HFFc6 (cell line): ENCODE results near the gene KLK13. TPM values are rescaled to one million over a fixed set of nuclear protein-coding genes. Genes with fewer than 3 reads are reported as not detected.
A peak's percentile ranks its signal among the peaks of the same experiment; 100 is the strongest.

Experiments
- DNase-seq: peaks from one replicate; pipeline ENCODE4 v3.0.0-alpha.2; 2018
- H3K27ac Mint-ChIP-seq: 2 replicates; pipeline ENCODE4 v1.8.0; 2020; ENCODE audit warnings: mild to moderate bottlenecking, mixed read lengths
- H3K27me3 Mint-ChIP-seq: 2 replicates; pipeline ENCODE4 v1.8.0; 2021; ENCODE audit warnings: mild to moderate bottlenecking, moderate library complexity, mixed read lengths; ENCODE audit not compliant: insufficient read depth
- H3K36me3 Mint-ChIP-seq: 2 replicates; pipeline ENCODE4 v1.8.0; 2021; ENCODE audit warnings: low read depth, mixed read lengths
- H3K4me1 Mint-ChIP-seq: 2 replicates; pipeline ENCODE4 v1.8.0; 2020; ENCODE audit warnings: low read depth, mixed read lengths
- H3K4me3 Mint-ChIP-seq: 2 replicates; pipeline ENCODE4 v1.8.0; 2020; ENCODE audit warnings: mild to moderate bottlenecking, moderate library complexity, mixed read lengths
- H3K9me3 Mint-ChIP-seq: 2 replicates; pipeline ENCODE4 v1.8.0; 2020; ENCODE audit warnings: mild to moderate bottlenecking, mixed read lengths
- CTCF ChIP-seq: fragments of 200-600 bp; sonication (generic); IDR thresholded peaks from 2 replicates; pipeline ENCODE4 v1.5.0; 2021; ENCODE audit warnings: antibody characterized with exemption, mild to moderate bottlenecking
- total RNA-seq, 6 experiments: library from RNA; stranded (reverse); fragmentation: NEBNext Ultra II Directional; extraction: Animal tissue kit (Norgen Biotek cat#: 25700); gene quantifications; 2 replicates in 1 of 6; 3 replicates in 5 of 6; pipeline ENCODE4 v1.2.3, GENCODE V29; 2021

The KLK13 gene
- total RNA-seq, 6 experiments from 2014 or later: not detected

GRCh38 chr19:51096473-51097165 is 31.7 kb upstream of the KLK13 start:
- H3K27ac Mint-ChIP-seq: no peak overlapping the region
- peaks cover 2% of the 10 kb centered on the region; the same call in 1 of the 2 replicates for H3K27me3 Mint-ChIP-seq
- no peak for DNase-seq

DNA sequence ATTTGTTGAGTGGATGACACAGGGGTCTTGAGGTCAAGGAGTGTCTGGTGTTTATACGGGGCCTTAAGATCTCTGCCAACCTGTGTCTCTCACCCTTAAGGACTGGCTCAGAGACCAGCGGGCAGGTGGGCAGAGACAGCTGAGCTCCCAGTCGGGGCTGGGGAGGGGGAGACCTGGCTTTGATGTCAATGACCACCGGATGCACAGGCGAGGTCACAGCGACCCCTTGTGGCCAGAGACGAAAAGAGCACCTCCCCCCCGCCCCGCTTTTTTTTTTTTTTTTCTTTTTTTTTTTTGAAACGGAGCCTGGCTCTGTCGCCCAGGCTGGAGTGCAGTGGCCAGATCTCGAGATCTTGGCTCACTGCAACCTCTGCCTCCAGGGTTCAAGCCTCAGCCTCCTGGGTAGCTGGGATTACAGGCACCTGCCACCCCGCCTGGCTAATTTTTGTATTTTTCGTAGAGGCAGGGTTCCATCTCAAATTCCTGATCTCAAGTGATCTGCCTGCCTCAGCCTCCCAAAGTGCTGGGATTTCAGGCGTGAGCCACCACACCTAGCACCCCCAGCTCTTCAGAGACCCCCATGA is 29.9 kb upstream of the KLK13 start:
- Mint-ChIP-seq H3K9me3 (no peaks in the 10 kb centered on the region), H3K27ac (no peak overlapping the region), H3K36me3 (peaks cover 6% of the 10 kb centered on the region; the same call in 1 of the 2 replicates), H3K4me1 (peaks cover 13% of the 10 kb centered on the region), H3K27me3 (peaks cover 2% of the 10 kb centered on the region; the same call in 1 of the 2 replicates), H3K4me3 (no peak overlapping the region)
- no peak for DNase-seq
- peak; percentile 87 for TF ChIP-seq CTCF

More at GRCh38 chr19:51096473-51097165, 31.7 kb upstream of the KLK13 start:
- no peaks in the 10 kb centered on the region for H3K9me3 Mint-ChIP-seq
- TF ChIP-seq CTCF: peak; percentile 40; the same call in 1 of the 2 replicates
- peaks cover 6% of the 10 kb centered on the region; the same call in 1 of the 2 replicates for H3K36me3 Mint-ChIP-seq
- no peak overlapping the region for H3K4me3 Mint-ChIP-seq
- H3K4me1 Mint-ChIP-seq: peaks cover 18% of the 10 kb centered on the region

GRCh38 chr19:51093510-51094345 is 28.8 kb upstream of the KLK13 start:
- DNase-seq: no peak
- Mint-ChIP-seq H3K4me1 (peaks cover 13% of the 10 kb centered on the region), H3K9me3 (no peaks in the 10 kb centered on the region), H3K27me3 (peaks cover 2% of the 10 kb centered on the region; the same call in 1 of the 2 replicates), H3K27ac (no peak overlapping the region), H3K4me3 (no peak overlapping the region), H3K36me3 (peaks cover 6% of the 10 kb centered on the region; the same call in 1 of the 2 replicates)
- no peak for TF ChIP-seq CTCF

GRCh38 chr19:51093101-51093500 is 28.2 kb upstream of the KLK13 start:
- H3K4me3 Mint-ChIP-seq: no peak overlapping the region
- H3K9me3 Mint-ChIP-seq: no peaks in the 10 kb centered on the region
- no peak for DNase-seq
- H3K36me3 Mint-ChIP-seq: peaks cover 6% of the 10 kb centered on the region; the same call in 1 of the 2 replicates
- H3K27me3 Mint-ChIP-seq: peaks cover 2% of the 10 kb centered on the region; the same call in 1 of the 2 replicates
- TF ChIP-seq CTCF: no peak
- peaks cover 13% of the 10 kb centered on the region for H3K4me1 Mint-ChIP-seq
- no peak overlapping the region for H3K27ac Mint-ChIP-seq
